Measurements from ENCODE around the gene NLGN2.

Gene NLGN2

DNA sequence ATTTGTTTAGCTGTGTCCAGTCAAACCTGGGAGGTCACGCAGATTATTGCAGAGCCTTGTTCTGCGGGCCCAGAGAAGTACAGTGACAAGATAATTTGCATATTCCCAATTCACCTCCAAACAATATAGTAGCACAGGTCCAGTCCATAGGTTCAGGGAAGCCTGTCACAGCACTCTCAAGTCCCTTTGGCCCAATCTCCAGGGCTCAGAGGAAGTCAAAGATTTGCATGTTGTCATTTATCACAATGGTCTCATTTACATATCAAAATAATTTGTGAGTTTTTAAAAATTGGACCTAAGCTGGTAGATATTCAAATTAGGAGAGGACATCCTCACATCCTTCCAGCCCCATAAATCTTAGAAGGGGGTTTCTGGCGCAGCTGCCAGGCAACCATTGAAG is 59.9 kb downstream of the NLGN2 start:
- no peak for DNase-seq

DNA sequence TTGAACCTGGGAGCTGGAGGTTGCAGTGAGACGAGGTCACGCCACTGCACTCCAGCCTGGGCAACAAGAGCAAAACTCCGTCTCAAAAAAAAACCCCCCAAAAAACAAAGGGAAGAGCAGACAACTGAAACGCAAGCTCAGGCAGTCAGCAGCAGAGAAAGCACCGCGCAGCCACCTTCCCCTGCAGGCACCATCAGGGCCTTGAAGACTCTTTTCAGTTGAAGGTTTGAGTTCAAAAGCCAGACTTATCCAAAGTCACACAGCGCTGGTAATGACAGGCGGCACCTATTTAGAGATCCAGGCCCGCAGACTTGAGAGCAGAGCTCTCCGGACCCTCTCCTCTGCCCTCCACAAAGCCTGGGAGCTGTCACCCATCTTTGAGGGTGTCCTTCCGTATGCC is 60.6 kb downstream of the NLGN2 start:
- no peak for DNase-seq

DNA sequence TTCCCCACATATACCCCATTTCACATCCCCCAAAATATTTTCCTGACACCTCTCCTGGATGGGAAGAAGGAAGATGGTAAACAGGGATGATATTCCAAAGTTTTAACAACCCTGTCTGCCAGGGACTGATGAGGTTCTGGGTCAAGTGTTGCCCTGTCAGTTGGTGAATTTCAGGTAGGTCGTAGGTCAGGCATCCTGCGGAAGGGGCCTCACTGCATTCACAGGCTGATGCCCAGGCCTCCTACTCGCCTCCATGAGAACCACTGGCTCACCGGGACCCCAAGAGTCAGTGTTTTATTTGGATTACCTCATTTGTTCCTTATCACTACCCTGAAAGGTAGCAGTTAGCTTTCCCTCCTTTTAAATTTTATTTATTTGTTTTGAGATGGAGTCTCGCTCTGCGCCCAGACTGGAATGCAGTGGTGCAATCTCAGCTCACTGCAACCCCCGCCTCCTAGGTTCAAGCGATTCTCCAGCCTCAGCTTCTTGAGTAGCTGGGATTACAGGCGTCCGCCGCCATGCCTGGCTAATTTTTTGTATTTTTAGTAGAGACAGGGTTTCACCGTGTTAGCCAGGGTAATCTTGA is 61.3 kb downstream of the NLGN2 start:
- no peak for DNase-seq
